Measurements from ENCODE around the gene BAZ2B.
"Not testable (repeated sequence)": the region's sequence is repeated elsewhere in the genome, so short reads cannot be mapped to it uniquely, and the experiment has no call there.

Gene BAZ2B

GRCh38 chr2:159635006-159635789, 18.9 kb upstream of the BAZ2B start:
- no peak for TF ChIP-seq CTCF (conservative IDR thresholded peaks at IDR 0.05; ENCODE audit: low read length)

GRCh38 chr2:159633219-159633618, 16.9 kb upstream of the BAZ2B start:
- DNase-seq (ENCODE audit: low read depth) = no peak
- H3K4me3 ChIP-seq (ENCODE audit: low read length) = no peak overlapping the region
- TF ChIP-seq CTCF (conservative IDR thresholded peaks at IDR 0.05; ENCODE audit: low read length) = no peak

More at GRCh38 chr2:159635006-159635789, 18.9 kb upstream of the BAZ2B start:
- H3K4me3 ChIP-seq (ENCODE audit: low read length) = no peak overlapping the region
- peak; percentile 67 for DNase-seq (ENCODE audit: low read depth)

- not testable (repeated sequence) for H3K4me3 ChIP-seq (ENCODE audit: low read length); DNase-seq (ENCODE audit: low read depth)
Measured at GRCh38 chr2:159625628-159626027, 9.3 kb upstream of the BAZ2B start.

- no peak overlapping the region for H3K4me3 ChIP-seq (ENCODE audit: low read length)
- no peak for TF ChIP-seq CTCF (conservative IDR thresholded peaks at IDR 0.05; ENCODE audit: low read length)
- no peak for DNase-seq (ENCODE audit: low read depth)
Measured at GRCh38 chr2:159623436-159623835, 7.1 kb upstream of the BAZ2B start.

GRCh38 chr2:159622966-159623365, 6.6 kb upstream of the BAZ2B start:
- H3K4me3 ChIP-seq (ENCODE audit: low read length) = no peak overlapping the region
- TF ChIP-seq CTCF (conservative IDR thresholded peaks at IDR 0.05; ENCODE audit: low read length) = no peak
- DNase-seq (ENCODE audit: low read depth) = no peak

GRCh38 chr2:159620796-159621195, 4.4 kb upstream of the BAZ2B start:
- no peak for TF ChIP-seq CTCF (conservative IDR thresholded peaks at IDR 0.05; ENCODE audit: low read length)
- no peak for DNase-seq (ENCODE audit: low read depth)
- H3K4me3 ChIP-seq (ENCODE audit: low read length) = no peak overlapping the region

- TF ChIP-seq CTCF (conservative IDR thresholded peaks at IDR 0.05; ENCODE audit: low read length) = no peak
- peak overlapping the region; percentile 23 for H3K4me3 ChIP-seq (ENCODE audit: low read length)
- peak; percentile 18 for DNase-seq (ENCODE audit: low read depth)
Measured at GRCh38 chr2:159617646-159618045, 1.3 kb upstream of the BAZ2B start.
